Measurements from ENCODE around the gene FNBP1.

The FNBP1 gene

GRCh38 chr9:129889941-129890717 lies 152.9 kb downstream of the FNBP1 start:
- no peak for DNase-seq (ENCODE audit: low read depth)

- DNase-seq (ENCODE audit: low read depth) = no peak
These were observed 153.7 kb downstream of the FNBP1 start for GRCh38 chr9:129889122-129889940.

- peak; percentile 91 for DNase-seq (ENCODE audit: low read depth)
These were observed 154.5 kb downstream of the FNBP1 start for GRCh38 chr9:129888293-129889121.

GRCh38 chr9:129887334-129888292 lies 155.4 kb downstream of the FNBP1 start:
- peak; percentile 77 for DNase-seq (ENCODE audit: low read depth)

- peak; percentile 74 for DNase-seq (ENCODE audit: low read depth)
These were observed 156.5 kb downstream of the FNBP1 start for GRCh38 chr9:129886226-129887174.

- peak; percentile 81 for DNase-seq (ENCODE audit: low read depth)
These were observed 157.3 kb downstream of the FNBP1 start for GRCh38 chr9:129885670-129886106.

- DNase-seq (ENCODE audit: low read depth) = no peak
These were observed 157.8 kb downstream of the FNBP1 start for GRCh38 chr9:129885018-129885669.

- DNase-seq (ENCODE audit: low read depth) = peak; percentile 93
These were observed 158.6 kb downstream of the FNBP1 start for GRCh38 chr9:129884220-129885017.

GRCh38 chr9:129881547-129882324 lies 161.3 kb downstream of the FNBP1 start:
- DNase-seq (ENCODE audit: low read depth) = no peak

GRCh38 chr9:129880654-129881546 lies 162.1 kb downstream of the FNBP1 start:
- no peak for DNase-seq (ENCODE audit: low read depth)

GRCh38 chr9:129879991-129880653 lies 162.9 kb downstream of the FNBP1 start:
- DNase-seq (ENCODE audit: low read depth) = no peak

- DNase-seq (ENCODE audit: low read depth) = no peak
These were observed 163.8 kb downstream of the FNBP1 start for GRCh38 chr9:129879103-129879699.

GRCh38 chr9:129878291-129878690 lies 164.7 kb downstream of the FNBP1 start:
- DNase-seq (ENCODE audit: low read depth) = no peak

- DNase-seq (ENCODE audit: low read depth) = no peak
These were observed 166.2 kb downstream of the FNBP1 start for GRCh38 chr9:129876815-129877214.

GRCh38 chr9:129875687-129876395 lies 167.1 kb downstream of the FNBP1 start:
- no peak for DNase-seq (ENCODE audit: low read depth)
